GM12878 (cell line): ENCODE data around the gene SMIM14. TPM values are rescaled to one million over a fixed set of nuclear protein-coding genes. Genes with fewer than 3 reads are reported as not detected.
A peak's percentile ranks its signal among the peaks of the same experiment; 100 is the strongest.

ENCODE experiments used
- ATF7 ChIP-seq: fragments of 450-650 bp; IDR thresholded peaks from 2 replicates; pipeline ENCODE4 v1.6.1; 2016; ENCODE audit warnings: low read depth, mild to moderate bottlenecking
- CBFB ChIP-seq: IDR thresholded peaks from 2 replicates; pipeline ENCODE4 v1.6.1; 2016; ENCODE audit warnings: antibody characterized with exemption, low read depth
- CBX5 ChIP-seq: sonication (generic); IDR thresholded peaks from 2 replicates; pipeline ENCODE4 v1.6.1; 2016; ENCODE audit warnings: low read depth, moderate library complexity, mild to moderate bottlenecking, inconsistent platforms
- CEBPB ChIP-seq, 2 experiments: fragments of 150-350 bp in 1 of 2; IDR thresholded peaks; 2 replicates each; pipeline ENCODE4 v1.6.1; 2012 to 2014; ENCODE audit warnings: low read depth in 2 of 2, low read length in 2 of 2, borderline replicate concordance in 1 of 2, inconsistent platforms in 1 of 2
- CHD4 ChIP-seq: fragments of 200-600 bp; sonication (generic); IDR thresholded peaks from 2 replicates; pipeline ENCODE4 v1.6.1; 2016; ENCODE audit warnings: mild to moderate bottlenecking
- ESRRA ChIP-seq: IDR thresholded peaks from 2 replicates; pipeline ENCODE4 v1.6.1; 2012; ENCODE audit warnings: mild to moderate bottlenecking, low read length, improper control_type of control experiment
- KAT2A ChIP-seq: conservative IDR thresholded peaks from 2 replicates; pipeline ENCODE4 v1.6.1; 2011; ENCODE audit warnings: low read depth, low read length; ENCODE audit not compliant: control insufficient read depth
- KLF5 ChIP-seq: fragments of 450-650 bp; IDR thresholded peaks from 2 replicates; pipeline ENCODE4 v1.6.1; 2014; ENCODE audit warnings: mild to moderate bottlenecking; ENCODE audit not compliant: partially characterized antibody
- MEF2A ChIP-seq: IDR thresholded peaks from 2 replicates; pipeline ENCODE4 v1.6.1; 2011; ENCODE audit warnings: low read depth, mild to moderate bottlenecking, low read length, moderate library complexity; ENCODE audit not compliant: insufficient read depth
- NR2F1 ChIP-seq: fragments of 450-650 bp; conservative IDR thresholded peaks from 2 replicates; pipeline ENCODE4 v1.6.1; 2017; ENCODE audit warnings: mild to moderate bottlenecking
- NRF1 ChIP-seq: conservative IDR thresholded peaks from 2 replicates; pipeline ENCODE4 v1.6.1; 2011; ENCODE audit warnings: mild to moderate bottlenecking, low read depth, low read length, improper control_type of control experiment
- PAX5 ChIP-seq: IDR thresholded peaks from 2 replicates; pipeline ENCODE4 v1.6.1; 2011; ENCODE audit warnings: low read depth, low read length, borderline replicate concordance
- PAX8 ChIP-seq: fragments of 450-650 bp; IDR thresholded peaks from 2 replicates; pipeline ENCODE4 v1.6.1; 2017; ENCODE audit warnings: mild to moderate bottlenecking, moderate library complexity
- POU2F2 ChIP-seq: IDR thresholded peaks from 3 replicates; pipeline ENCODE4 v1.6.1; 2011; ENCODE audit warnings: low read depth, mild to moderate bottlenecking, low read length, borderline replicate concordance
- RELA ChIP-seq: fragments of 450-650 bp; IDR thresholded peaks from 2 replicates; pipeline ENCODE4 v1.8.0; 2014; ENCODE audit warnings: borderline replicate concordance; ENCODE audit not compliant: partially characterized antibody
- RFX5 ChIP-seq: IDR thresholded peaks from 2 replicates; pipeline ENCODE4 v1.6.1; 2011; ENCODE audit warnings: low read depth, low read length, improper control_type of control experiment
- STAT1 ChIP-seq: fragments of 450-650 bp; conservative IDR thresholded peaks from 2 replicates; pipeline ENCODE4 v1.6.1; 2014; ENCODE audit warnings: antibody characterized with exemption, mild to moderate bottlenecking
- WRNIP1 ChIP-seq: IDR thresholded peaks from 2 replicates; pipeline ENCODE4 v1.6.1; 2011; ENCODE audit warnings: low read depth, low read length, improper control_type of control experiment, borderline replicate concordance
- YBX1 ChIP-seq: fragments of 450-650 bp; IDR thresholded peaks from 2 replicates; pipeline ENCODE4 v1.6.1; 2016; ENCODE audit warnings: antibody characterized with exemption
- ZBED1 ChIP-seq: IDR thresholded peaks from 2 replicates; pipeline ENCODE4 v1.6.1; 2016; ENCODE audit warnings: borderline replicate concordance
- ZNF24 ChIP-seq: fragments of 450-650 bp; IDR thresholded peaks from 2 replicates; pipeline ENCODE4 v1.6.1; 2017; ENCODE audit warnings: antibody characterized with exemption, mild to moderate bottlenecking
- ZNF622 ChIP-seq: fragments of 450-650 bp; IDR thresholded peaks from 2 replicates; pipeline ENCODE4 v1.6.1; 2017; ENCODE audit warnings: mild to moderate bottlenecking, inconsistent platforms
- polyA plus RNA-seq, 11 experiments: library from polyadenylated mRNA; depleted of rRNA in 4 of 11; unstranded in 6 of 11; stranded (reverse) in 5 of 11; fragments of >200 nt; fragmentation: Nextera tagmentation in 4 of 11; fragmentation: Illumina TruSeq in 1 of 11; extraction: Ambion mirVana in 4 of 11; extraction: Trizol in 1 of 11; gene quantifications; 1 replicate in 1 of 11; 2 replicates in 10 of 11; pipeline versions ENCODE4 v1.2.1 to v1.2.3, GENCODE V29; 2011 to 2016; ENCODE audit warnings: inconsistent platforms in 2 of 11, missing spikeins in 2 of 11, low read depth in 1 of 11
- total RNA-seq, 4 experiments: library from RNA; depleted of rRNA in 3 of 4; stranded (reverse); fragments of >200 nt in 3 of 4; fragmentation: Illumina TruSeq in 1 of 4; extraction: Trizol in 1 of 4; gene quantifications; 2 replicates each; pipeline versions ENCODE4 v1.2.1 to v1.2.3, GENCODE V29; 2013 to 2021
- TF ChIP-seq, protein P1 (sequence below): fragments of 450-650 bp; IDR thresholded peaks from 2 replicates; pipeline ENCODE4 v1.6.1; 2014; ENCODE audit warnings: mild to moderate bottlenecking
- TF ChIP-seq, protein P2 (sequence below): fragments of 450-650 bp; IDR thresholded peaks from 2 replicates; pipeline ENCODE4 v1.6.1; 2017; ENCODE audit warnings: antibody characterized with exemption, mild to moderate bottlenecking, moderate library complexity
- TF ChIP-seq, protein P3 (sequence below): fragments of 450-650 bp; IDR thresholded peaks from 2 replicates; pipeline ENCODE4 v1.6.1; 2018; ENCODE audit warnings: mild to moderate bottlenecking, low read depth, moderate library complexity; ENCODE audit not compliant: partially characterized antibody
- TF ChIP-seq, protein P4 (sequence below): fragments of 150-350 bp; IDR thresholded peaks from 2 replicates; pipeline ENCODE4 v1.6.1; 2014; ENCODE audit warnings: mild to moderate bottlenecking, low read depth, low read length

Gene SMIM14
- total and polyA plus RNA-seq, 10 of the 15 experiments (the other 5 are each of a cell fraction or from before 2014, with no cell fraction given), result 125 to 671 (median 188) TPM

DNA sequence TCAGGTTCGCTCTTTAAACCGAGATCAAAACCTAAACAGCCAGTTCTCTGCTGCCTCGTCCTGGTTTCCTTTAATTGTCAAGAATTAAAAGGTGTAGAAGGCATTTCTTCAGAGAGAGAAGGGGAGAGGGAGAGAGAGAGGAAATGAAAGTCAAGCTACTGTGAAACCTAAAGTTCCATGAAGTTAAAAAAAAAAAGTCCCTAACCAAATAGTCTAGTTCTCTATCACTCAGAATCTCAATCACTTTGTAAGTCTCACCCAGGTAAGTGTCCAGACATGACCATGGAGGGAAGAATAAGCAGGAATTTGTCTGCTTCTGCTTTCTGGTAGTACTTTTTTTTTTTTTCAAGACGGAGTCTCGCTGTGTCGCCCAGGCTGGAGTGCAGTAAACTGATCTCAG lies 18.8 kb upstream of the SMIM14 start (continued):
- TF ChIP-seq ESRRA (no peak), ZBED1 (peak; percentile 25; the same call in 1 of the 2 replicates), ATF7 (0 out of 2 replicates have a peak, but pooled peaks have one; percentile 25), POU2F2 (no peak), NR2F1 (no peak), RELA (no peak), CBFB (peak; percentile 29; the same call in 1 of the 2 replicates), CEBPB (IDR thresholded peaks at IDR 0.05; ENCODE audit: borderline replicate concordance in 1 of 2, low read depth in 2 of 2, low read length in 2 of 2) (no peak; a peak in 1 of 4 replicates), PAX5 (no peak), CHD4 (no peak), STAT1 (no peak), RFX5 (no peak), CBX5 (no peak), KAT2A (no peak), MEF2A (peak; percentile 51; the same call in 1 of the 2 replicates), KLF5 (no peak), PAX8 (no peak), YBX1 (no peak), WRNIP1 (no peak), NRF1 (no peak), ZNF622 (no peak), ZNF24 (peak; percentile 89)
- TF ChIP-seq, protein P1, sequence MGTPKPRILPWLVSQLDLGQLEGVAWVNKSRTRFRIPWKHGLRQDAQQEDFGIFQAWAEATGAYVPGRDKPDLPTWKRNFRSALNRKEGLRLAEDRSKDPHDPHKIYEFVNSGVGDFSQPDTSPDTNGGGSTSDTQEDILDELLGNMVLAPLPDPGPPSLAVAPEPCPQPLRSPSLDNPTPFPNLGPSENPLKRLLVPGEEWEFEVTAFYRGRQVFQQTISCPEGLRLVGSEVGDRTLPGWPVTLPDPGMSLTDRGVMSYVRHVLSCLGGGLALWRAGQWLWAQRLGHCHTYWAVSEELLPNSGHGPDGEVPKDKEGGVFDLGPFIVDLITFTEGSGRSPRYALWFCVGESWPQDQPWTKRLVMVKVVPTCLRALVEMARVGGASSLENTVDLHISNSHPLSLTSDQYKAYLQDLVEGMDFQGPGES, result no peak
- TF ChIP-seq, protein P2, sequence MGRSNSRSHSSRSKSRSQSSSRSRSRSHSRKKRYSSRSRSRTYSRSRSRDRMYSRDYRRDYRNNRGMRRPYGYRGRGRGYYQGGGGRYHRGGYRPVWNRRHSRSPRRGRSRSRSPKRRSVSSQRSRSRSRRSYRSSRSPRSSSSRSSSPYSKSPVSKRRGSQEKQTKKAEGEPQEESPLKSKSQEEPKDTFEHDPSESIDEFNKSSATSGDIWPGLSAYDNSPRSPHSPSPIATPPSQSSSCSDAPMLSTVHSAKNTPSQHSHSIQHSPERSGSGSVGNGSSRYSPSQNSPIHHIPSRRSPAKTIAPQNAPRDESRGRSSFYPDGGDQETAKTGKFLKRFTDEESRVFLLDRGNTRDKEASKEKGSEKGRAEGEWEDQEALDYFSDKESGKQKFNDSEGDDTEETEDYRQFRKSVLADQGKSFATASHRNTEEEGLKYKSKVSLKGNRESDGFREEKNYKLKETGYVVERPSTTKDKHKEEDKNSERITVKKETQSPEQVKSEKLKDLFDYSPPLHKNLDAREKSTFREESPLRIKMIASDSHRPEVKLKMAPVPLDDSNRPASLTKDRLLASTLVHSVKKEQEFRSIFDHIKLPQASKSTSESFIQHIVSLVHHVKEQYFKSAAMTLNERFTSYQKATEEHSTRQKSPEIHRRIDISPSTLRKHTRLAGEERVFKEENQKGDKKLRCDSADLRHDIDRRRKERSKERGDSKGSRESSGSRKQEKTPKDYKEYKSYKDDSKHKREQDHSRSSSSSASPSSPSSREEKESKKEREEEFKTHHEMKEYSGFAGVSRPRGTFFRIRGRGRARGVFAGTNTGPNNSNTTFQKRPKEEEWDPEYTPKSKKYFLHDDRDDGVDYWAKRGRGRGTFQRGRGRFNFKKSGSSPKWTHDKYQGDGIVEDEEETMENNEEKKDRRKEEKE, result no peak
- TF ChIP-seq, protein P3, sequence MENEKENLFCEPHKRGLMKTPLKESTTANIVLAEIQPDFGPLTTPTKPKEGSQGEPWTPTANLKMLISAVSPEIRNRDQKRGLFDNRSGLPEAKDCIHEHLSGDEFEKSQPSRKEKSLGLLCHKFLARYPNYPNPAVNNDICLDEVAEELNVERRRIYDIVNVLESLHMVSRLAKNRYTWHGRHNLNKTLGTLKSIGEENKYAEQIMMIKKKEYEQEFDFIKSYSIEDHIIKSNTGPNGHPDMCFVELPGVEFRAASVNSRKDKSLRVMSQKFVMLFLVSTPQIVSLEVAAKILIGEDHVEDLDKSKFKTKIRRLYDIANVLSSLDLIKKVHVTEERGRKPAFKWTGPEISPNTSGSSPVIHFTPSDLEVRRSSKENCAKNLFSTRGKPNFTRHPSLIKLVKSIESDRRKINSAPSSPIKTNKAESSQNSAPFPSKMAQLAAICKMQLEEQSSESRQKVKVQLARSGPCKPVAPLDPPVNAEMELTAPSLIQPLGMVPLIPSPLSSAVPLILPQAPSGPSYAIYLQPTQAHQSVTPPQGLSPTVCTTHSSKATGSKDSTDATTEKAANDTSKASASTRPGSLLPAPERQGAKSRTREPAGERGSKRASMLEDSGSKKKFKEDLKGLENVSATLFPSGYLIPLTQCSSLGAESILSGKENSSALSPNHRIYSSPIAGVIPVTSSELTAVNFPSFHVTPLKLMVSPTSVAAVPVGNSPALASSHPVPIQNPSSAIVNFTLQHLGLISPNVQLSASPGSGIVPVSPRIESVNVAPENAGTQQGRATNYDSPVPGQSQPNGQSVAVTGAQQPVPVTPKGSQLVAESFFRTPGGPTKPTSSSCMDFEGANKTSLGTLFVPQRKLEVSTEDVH, result no peak
- TF ChIP-seq, protein P4, sequence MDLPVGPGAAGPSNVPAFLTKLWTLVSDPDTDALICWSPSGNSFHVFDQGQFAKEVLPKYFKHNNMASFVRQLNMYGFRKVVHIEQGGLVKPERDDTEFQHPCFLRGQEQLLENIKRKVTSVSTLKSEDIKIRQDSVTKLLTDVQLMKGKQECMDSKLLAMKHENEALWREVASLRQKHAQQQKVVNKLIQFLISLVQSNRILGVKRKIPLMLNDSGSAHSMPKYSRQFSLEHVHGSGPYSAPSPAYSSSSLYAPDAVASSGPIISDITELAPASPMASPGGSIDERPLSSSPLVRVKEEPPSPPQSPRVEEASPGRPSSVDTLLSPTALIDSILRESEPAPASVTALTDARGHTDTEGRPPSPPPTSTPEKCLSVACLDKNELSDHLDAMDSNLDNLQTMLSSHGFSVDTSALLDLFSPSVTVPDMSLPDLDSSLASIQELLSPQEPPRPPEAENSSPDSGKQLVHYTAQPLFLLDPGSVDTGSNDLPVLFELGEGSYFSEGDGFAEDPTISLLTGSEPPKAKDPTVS, result no peak
